Measurements from ENCODE around the gene PADI3.

- TF ChIP-seq, protein P1, sequence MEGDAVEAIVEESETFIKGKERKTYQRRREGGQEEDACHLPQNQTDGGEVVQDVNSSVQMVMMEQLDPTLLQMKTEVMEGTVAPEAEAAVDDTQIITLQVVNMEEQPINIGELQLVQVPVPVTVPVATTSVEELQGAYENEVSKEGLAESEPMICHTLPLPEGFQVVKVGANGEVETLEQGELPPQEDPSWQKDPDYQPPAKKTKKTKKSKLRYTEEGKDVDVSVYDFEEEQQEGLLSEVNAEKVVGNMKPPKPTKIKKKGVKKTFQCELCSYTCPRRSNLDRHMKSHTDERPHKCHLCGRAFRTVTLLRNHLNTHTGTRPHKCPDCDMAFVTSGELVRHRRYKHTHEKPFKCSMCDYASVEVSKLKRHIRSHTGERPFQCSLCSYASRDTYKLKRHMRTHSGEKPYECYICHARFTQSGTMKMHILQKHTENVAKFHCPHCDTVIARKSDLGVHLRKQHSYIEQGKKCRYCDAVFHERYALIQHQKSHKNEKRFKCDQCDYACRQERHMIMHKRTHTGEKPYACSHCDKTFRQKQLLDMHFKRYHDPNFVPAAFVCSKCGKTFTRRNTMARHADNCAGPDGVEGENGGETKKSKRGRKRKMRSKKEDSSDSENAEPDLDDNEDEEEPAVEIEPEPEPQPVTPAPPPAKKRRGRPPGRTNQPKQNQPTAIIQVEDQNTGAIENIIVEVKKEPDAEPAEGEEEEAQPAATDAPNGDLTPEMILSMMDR (IDR thresholded peaks at IDR 0.05), result no peak
- no peak for TF ChIP-seq POLR2A (IDR thresholded peaks at IDR 0.05)
These were observed 84.2 kb downstream of the PADI3 start for GRCh38 chr1:17333081-17333480.
